HepG2 (cell line): ENCODE results near the gene UPB1. TPM values are rescaled to one million over a fixed set of nuclear protein-coding genes. Genes with fewer than 3 reads are reported as not detected.

Source experiments
- ARNTL ChIP-seq: sonication (generic); formaldehyde crosslinking; IDR thresholded peaks from 2 replicates; pipeline ENCODE4 v1.4.0; 2020; ENCODE audit warnings: mild to moderate bottlenecking, missing genetic modification reagents
- CHCHD3 ChIP-seq: sonication (generic); formaldehyde crosslinking; IDR thresholded peaks from 2 replicates; pipeline ENCODE4 v1.8.0; 2022; ENCODE audit warnings: mild to moderate bottlenecking, missing genetic modification reagents, moderate library complexity
- FOXA1 ChIP-seq, 2 experiments: fragments of 450-650 bp in 1 of 2; sonication (generic) in 1 of 2; formaldehyde crosslinking in 1 of 2; IDR thresholded peaks; 2 replicates each; pipeline versions ENCODE4 v1.4.0 to v1.6.1; 2016 to 2020; ENCODE audit warnings: missing genetic modification reagents in 1 of 2
- KDM5B ChIP-seq: sonication (generic); formaldehyde crosslinking; IDR thresholded peaks from 2 replicates; pipeline ENCODE4 v1.4.0; 2020; ENCODE audit warnings: missing genetic modification reagents, mild to moderate bottlenecking, borderline replicate concordance
- KMT2A ChIP-seq: sonication (generic); formaldehyde crosslinking; IDR thresholded peaks from 2 replicates; pipeline ENCODE4 v1.4.0; 2020; ENCODE audit warnings: missing genetic modification reagents
- PHF20 ChIP-seq: sonication (generic); formaldehyde crosslinking; IDR thresholded peaks from 2 replicates; pipeline ENCODE4 v1.5.0; 2020; ENCODE audit warnings: mild to moderate bottlenecking, missing genetic modification reagents
- SOX6 ChIP-seq, 2 experiments: fragments of 450-650 bp in 1 of 2; sonication (generic) in 1 of 2; formaldehyde crosslinking in 1 of 2; IDR thresholded peaks; 2 replicates each; pipeline versions ENCODE4 v1.4.0 to v1.6.1; 2017 to 2020; ENCODE audit warnings: antibody characterized with exemption in 1 of 2, mild to moderate bottlenecking in 1 of 2, missing genetic modification reagents in 1 of 2
- SRSF1 ChIP-seq: fragments of 200-400 bp; formaldehyde crosslinking; optimal IDR thresholded peaks from 2 replicates; pipeline ENCODE3; 2017; ENCODE audit warnings: mild to moderate bottlenecking, low read depth, low read length, moderate library complexity
- ZNF235 ChIP-seq: sonication (generic); formaldehyde crosslinking; IDR thresholded peaks from 2 replicates; pipeline ENCODE4 v1.8.1; 2023; ENCODE audit warnings: mild to moderate bottlenecking, missing genetic modification reagents, borderline replicate concordance
- ZNF263 ChIP-seq: sonication (generic); formaldehyde crosslinking; IDR thresholded peaks from 2 replicates; pipeline ENCODE4 v1.4.0; 2020; ENCODE audit warnings: missing genetic modification reagents
- ZNF329 ChIP-seq: sonication (generic); formaldehyde crosslinking; IDR thresholded peaks from 2 replicates; pipeline ENCODE4 v1.9.0; 2021; ENCODE audit warnings: low read depth, mild to moderate bottlenecking, missing genetic modification reagents
- ZNF598 ChIP-seq: sonication (generic); formaldehyde crosslinking; IDR thresholded peaks from 2 replicates; pipeline ENCODE4 v1.5.1; 2020; ENCODE audit warnings: mild to moderate bottlenecking, missing genetic modification reagents, borderline replicate concordance
- polyA plus RNA-seq, 8 experiments: library from polyadenylated mRNA; depleted of rRNA in 3 of 8; stranded (reverse) in 7 of 8; unstranded in 1 of 8; fragments of >200 nt; fragmentation: Illumina TruSeq in 4 of 8; extraction: Trizol in 4 of 8; gene quantifications; 2 replicates each; pipeline versions ENCODE4 v1.2.1 to v1.2.3, GENCODE V29; 2011 to 2016; ENCODE audit warnings: low read depth in 4 of 8, missing spikeins in 1 of 8, mixed read lengths in 1 of 8; ENCODE audit not compliant: insufficient read depth in 1 of 8
- total RNA-seq, 5 experiments: library from RNA; depleted of rRNA; stranded (reverse); fragments of >200 nt; fragmentation: Illumina TruSeq; extraction: Trizol; gene quantifications; 2 replicates each; pipeline ENCODE4 v1.2.3, GENCODE V29; 2016; ENCODE audit warnings: low read depth in 1 of 5
- TF ChIP-seq, protein P1 (sequence below), 2 experiments: sonication (generic) in 1 of 2; formaldehyde crosslinking in 1 of 2; IDR thresholded peaks; 2 replicates each; pipeline versions ENCODE4 v1.4.0 to v1.6.1; 2018 to 2020; ENCODE audit warnings: missing genetic modification reagents in 2 of 2, borderline replicate concordance in 1 of 2, low read depth in 1 of 2, mild to moderate bottlenecking in 1 of 2, missing biosample characterization in 1 of 2
- TF ChIP-seq, protein P2 (sequence below): sonication (generic); formaldehyde crosslinking; IDR thresholded peaks from 2 replicates; pipeline ENCODE4 v1.5.0; 2020; ENCODE audit warnings: mild to moderate bottlenecking, missing genetic modification reagents
- TF ChIP-seq, protein P3 (sequence below): sonication (generic); formaldehyde crosslinking; IDR thresholded peaks from 2 replicates; pipeline ENCODE4 v1.4.0; 2020; ENCODE audit warnings: mild to moderate bottlenecking, missing genetic modification reagents
- TF ChIP-seq, protein P4 (sequence below): sonication (generic); formaldehyde crosslinking; IDR thresholded peaks from 2 replicates; pipeline ENCODE4 v1.4.0; 2020; ENCODE audit warnings: mild to moderate bottlenecking, missing genetic modification reagents
- TF ChIP-seq, protein P5 (sequence below): sonication (generic); formaldehyde crosslinking; IDR thresholded peaks from 2 replicates; pipeline ENCODE4 v1.4.0; 2020; ENCODE audit warnings: missing genetic modification reagents

UPB1 gene
- total and polyA plus RNA-seq, 2 of the 13 experiments (the other 11 are each of a cell fraction or from before 2014, with no cell fraction given) = 0.38 to 1.2 TPM

DNA sequence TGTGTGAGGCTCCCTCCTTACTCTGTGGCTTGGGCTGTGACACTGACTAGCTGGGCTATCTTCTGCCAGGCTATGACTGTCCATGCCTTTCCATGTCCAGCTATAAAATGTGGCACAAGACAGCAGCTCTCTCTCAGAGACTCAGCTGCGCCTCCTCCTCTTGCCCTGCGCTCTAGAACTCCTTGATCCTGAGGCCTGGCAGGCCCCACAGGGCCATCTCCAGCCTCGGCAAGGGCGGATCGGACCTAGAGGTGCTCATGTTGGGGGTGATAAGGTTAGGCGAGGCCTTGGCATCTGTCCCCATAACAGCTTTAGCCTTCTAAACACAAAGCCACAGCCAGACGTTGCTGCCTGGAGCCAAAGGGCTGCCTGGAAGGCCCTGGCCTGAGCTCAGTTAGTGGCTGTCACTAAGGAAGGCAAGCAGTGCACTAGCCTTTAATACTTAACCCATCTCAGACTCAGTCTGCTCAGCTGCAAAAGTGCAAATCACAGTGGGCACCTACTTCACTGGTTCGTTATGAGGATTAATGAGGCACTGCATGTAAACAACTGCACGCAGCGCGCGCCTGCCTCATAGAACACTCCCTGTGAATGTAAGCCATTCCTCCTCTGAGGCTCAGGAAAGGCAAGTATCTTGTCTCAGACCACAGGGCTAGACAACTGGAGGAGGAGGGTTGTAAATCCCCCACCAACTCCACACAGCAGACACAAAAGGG lies 58.6 kb downstream of the UPB1 start (continued):
- TF ChIP-seq, protein P1, sequence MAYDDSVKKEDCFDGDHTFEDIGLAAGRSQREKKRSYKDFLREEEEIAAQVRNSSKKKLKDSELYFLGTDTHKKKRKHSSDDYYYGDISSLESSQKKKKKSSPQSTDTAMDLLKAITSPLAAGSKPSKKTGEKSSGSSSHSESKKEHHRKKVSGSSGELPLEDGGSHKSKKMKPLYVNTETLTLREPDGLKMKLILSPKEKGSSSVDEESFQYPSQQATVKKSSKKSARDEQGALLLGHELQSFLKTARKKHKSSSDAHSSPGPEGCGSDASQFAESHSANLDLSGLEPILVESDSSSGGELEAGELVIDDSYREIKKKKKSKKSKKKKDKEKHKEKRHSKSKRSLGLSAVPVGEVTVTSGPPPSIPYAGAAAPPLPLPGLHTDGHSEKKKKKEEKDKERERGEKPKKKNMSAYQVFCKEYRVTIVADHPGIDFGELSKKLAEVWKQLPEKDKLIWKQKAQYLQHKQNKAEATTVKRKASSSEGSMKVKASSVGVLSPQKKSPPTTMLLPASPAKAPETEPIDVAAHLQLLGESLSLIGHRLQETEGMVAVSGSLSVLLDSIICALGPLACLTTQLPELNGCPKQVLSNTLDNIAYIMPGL (CRISPR knock-in tag; IDR thresholded peaks at IDR 0.05; ENCODE audit: borderline replicate concordance in 1 of 2, low read depth in 1 of 2) = peak in 1 of 2 experiments; percentile 47; a peak in 1 of 4 replicates
- TF ChIP-seq FOXA1 (IDR thresholded peaks at IDR 0.05) = no peak
- TF ChIP-seq FOXA1 (CRISPR knock-in tag; IDR thresholded peaks at IDR 0.05) = peak; percentile 57; the same call in 1 of the 2 replicates
- no peak for TF ChIP-seq SOX6 (IDR thresholded peaks at IDR 0.05)
- TF ChIP-seq SOX6 (CRISPR knock-in tag; IDR thresholded peaks at IDR 0.05) = 0 out of 2 replicates have a peak, but pooled peaks have one; percentile 8
- TF ChIP-seq ARNTL (CRISPR knock-in tag) = 0 out of 2 replicates have a peak, but pooled peaks have one; percentile 15
- TF ChIP-seq, protein P2, sequence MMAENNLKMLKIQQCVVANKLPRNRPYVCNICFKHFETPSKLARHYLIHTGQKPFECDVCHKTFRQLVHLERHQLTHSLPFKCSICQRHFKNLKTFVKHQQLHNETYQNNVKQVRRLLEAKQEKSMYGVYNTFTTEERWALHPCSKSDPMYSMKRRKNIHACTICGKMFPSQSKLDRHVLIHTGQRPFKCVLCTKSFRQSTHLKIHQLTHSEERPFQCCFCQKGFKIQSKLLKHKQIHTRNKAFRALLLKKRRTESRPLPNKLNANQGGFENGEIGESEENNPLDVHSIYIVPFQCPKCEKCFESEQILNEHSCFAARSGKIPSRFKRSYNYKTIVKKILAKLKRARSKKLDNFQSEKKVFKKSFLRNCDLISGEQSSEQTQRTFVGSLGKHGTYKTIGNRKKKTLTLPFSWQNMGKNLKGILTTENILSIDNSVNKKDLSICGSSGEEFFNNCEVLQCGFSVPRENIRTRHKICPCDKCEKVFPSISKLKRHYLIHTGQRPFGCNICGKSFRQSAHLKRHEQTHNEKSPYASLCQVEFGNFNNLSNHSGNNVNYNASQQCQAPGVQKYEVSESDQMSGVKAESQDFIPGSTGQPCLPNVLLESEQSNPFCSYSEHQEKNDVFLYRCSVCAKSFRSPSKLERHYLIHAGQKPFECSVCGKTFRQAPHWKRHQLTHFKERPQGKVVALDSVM (CRISPR knock-in tag) = 0 out of 2 replicates have a peak, but pooled peaks have one; percentile 31
- 0 out of 2 replicates have a peak, but pooled peaks have one; percentile 26 for TF ChIP-seq ZNF598
- 0 out of 2 replicates have a peak, but pooled peaks have one; percentile 76 for TF ChIP-seq ZNF235 (CRISPR knock-in tag)
- TF ChIP-seq, protein P3, sequence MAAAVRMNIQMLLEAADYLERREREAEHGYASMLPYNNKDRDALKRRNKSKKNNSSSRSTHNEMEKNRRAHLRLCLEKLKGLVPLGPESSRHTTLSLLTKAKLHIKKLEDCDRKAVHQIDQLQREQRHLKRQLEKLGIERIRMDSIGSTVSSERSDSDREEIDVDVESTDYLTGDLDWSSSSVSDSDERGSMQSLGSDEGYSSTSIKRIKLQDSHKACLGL (CRISPR knock-in tag) = 0 out of 2 replicates have a peak, but pooled peaks have one; percentile 22
- 0 out of 2 replicates have a peak, but pooled peaks have one; percentile 39 for TF ChIP-seq CHCHD3
- TF ChIP-seq, protein P4, sequence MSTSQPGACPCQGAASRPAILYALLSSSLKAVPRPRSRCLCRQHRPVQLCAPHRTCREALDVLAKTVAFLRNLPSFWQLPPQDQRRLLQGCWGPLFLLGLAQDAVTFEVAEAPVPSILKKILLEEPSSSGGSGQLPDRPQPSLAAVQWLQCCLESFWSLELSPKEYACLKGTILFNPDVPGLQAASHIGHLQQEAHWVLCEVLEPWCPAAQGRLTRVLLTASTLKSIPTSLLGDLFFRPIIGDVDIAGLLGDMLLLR (CRISPR knock-in tag) = 0 out of 2 replicates have a peak, but pooled peaks have one; percentile 33
- TF ChIP-seq, protein P5, sequence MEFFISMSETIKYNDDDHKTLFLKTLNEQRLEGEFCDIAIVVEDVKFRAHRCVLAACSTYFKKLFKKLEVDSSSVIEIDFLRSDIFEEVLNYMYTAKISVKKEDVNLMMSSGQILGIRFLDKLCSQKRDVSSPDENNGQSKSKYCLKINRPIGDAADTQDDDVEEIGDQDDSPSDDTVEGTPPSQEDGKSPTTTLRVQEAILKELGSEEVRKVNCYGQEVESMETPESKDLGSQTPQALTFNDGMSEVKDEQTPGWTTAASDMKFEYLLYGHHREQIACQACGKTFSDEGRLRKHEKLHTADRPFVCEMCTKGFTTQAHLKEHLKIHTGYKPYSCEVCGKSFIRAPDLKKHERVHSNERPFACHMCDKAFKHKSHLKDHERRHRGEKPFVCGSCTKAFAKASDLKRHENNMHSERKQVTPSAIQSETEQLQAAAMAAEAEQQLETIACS (CRISPR knock-in tag) = no peak
- TF ChIP-seq ZNF263 = peak; percentile 77; the same call in 1 of the 2 replicates
- TF ChIP-seq ZNF329 (CRISPR knock-in tag) = 0 out of 2 replicates have a peak, but pooled peaks have one; percentile 23
- peak; percentile 34; the same call in 1 of the 2 replicates for TF ChIP-seq KMT2A
- TF ChIP-seq SRSF1 = no peak
- no peak for TF ChIP-seq PHF20 (CRISPR knock-in tag)
- TF ChIP-seq KDM5B = peak; percentile 67; the same call in 1 of the 2 replicates
